K562 (cell line): ENCODE data around the gene MEPE. TPM values are rescaled to one million over a fixed set of nuclear protein-coding genes. Genes with fewer than 3 reads are reported as not detected.

Source experiments
- ADNP ChIP-seq: fragments of 200-800 bp; sonication (Bioruptor generic); IDR thresholded peaks from 2 replicates; pipeline ENCODE4 v1.6.1; 2016; ENCODE audit warnings: missing genetic modification characterization, missing compliant biosample characterization
- FOXA3 ChIP-seq, 2 experiments: fragments of 450-650 bp in 1 of 2; sonication (generic) in 1 of 2; formaldehyde crosslinking; IDR thresholded peaks in 1 of 2; conservative IDR thresholded peaks in 1 of 2; 2 replicates each; pipeline versions ENCODE4 v1.4.0 to v1.8.0; 2020 to 2022; ENCODE audit warnings: mild to moderate bottlenecking in 2 of 2, missing genetic modification reagents in 1 of 2
- FOXJ2 ChIP-seq: fragments of 200-800 bp; sonication (Bioruptor generic); IDR thresholded peaks from 2 replicates; pipeline ENCODE4 v1.6.1; 2016; ENCODE audit warnings: missing genetic modification characterization, missing compliant biosample characterization
- MIER1 ChIP-seq: fragments of 450-650 bp; IDR thresholded peaks from 2 replicates; pipeline ENCODE4 v1.6.1; 2016; ENCODE audit warnings: antibody characterized with exemption, mild to moderate bottlenecking, low read depth
- MYBL2 ChIP-seq, 2 experiments: fragments of 450-650 bp in 1 of 2; sonication (generic) in 1 of 2; formaldehyde crosslinking in 1 of 2; IDR thresholded peaks; 2 replicates each; pipeline versions ENCODE4 v1.6.1 to v1.8.1; 2017 to 2022; ENCODE audit warnings: borderline replicate concordance in 1 of 2, inconsistent platforms in 1 of 2, low read depth in 1 of 2, mild to moderate bottlenecking in 1 of 2, missing genetic modification reagents in 1 of 2, moderate library complexity in 1 of 2
- POLR2A ChIP-seq: fragments of 450-650 bp; conservative IDR thresholded peaks from 2 replicates; pipeline ENCODE4 v1.6.1; 2016
- POLR2AphosphoS2 ChIP-seq: IDR thresholded peaks from 2 replicates; pipeline ENCODE4 v1.6.1; 2012; ENCODE audit warnings: low read length, improper control_type of control experiment
- SIN3A ChIP-seq, 2 experiments: fragments of 150-350 bp in 1 of 2; IDR thresholded peaks; 2 replicates each; pipeline ENCODE4 v1.6.1; 2011 to 2016; ENCODE audit warnings: borderline replicate concordance in 2 of 2, low read depth in 2 of 2, low read length in 2 of 2, mild to moderate bottlenecking in 2 of 2, moderate library complexity in 2 of 2; ENCODE audit not compliant: control insufficient read depth in 1 of 2
- SMARCE1 ChIP-seq: fragments of 450-650 bp; IDR thresholded peaks from 2 replicates; pipeline ENCODE4 v1.7.1; 2016; ENCODE audit warnings: mild to moderate bottlenecking
- SMC3 ChIP-seq: conservative IDR thresholded peaks from 2 replicates; pipeline ENCODE4 v1.6.1; 2011; ENCODE audit warnings: low read depth, low read length, improper control_type of control experiment; ENCODE audit not compliant: insufficient read depth
- ZNF316 ChIP-seq: fragments of 450-650 bp; IDR thresholded peaks from 2 replicates; pipeline ENCODE4 v1.6.1; 2016
- ZNF778 ChIP-seq: fragments of 450-650 bp; formaldehyde crosslinking; IDR thresholded peaks from 2 replicates; pipeline ENCODE4 v1.4.0; 2020; ENCODE audit warnings: mild to moderate bottlenecking, moderate library complexity
- polyA plus RNA-seq, 8 experiments: library from polyadenylated mRNA; depleted of rRNA in 4 of 8; stranded (reverse) in 5 of 8; unstranded in 3 of 8; fragments of >200 nt; fragmentation: Nextera tagmentation in 2 of 8; fragmentation: Illumina TruSeq in 1 of 8; extraction: Ambion mirVana in 2 of 8; extraction: Trizol in 1 of 8; gene quantifications; 2 replicates each; pipeline versions ENCODE4 v1.2.1 to v1.2.3, GENCODE V29; 2011 to 2014; ENCODE audit warnings: inconsistent platforms in 1 of 8, missing spikeins in 1 of 8
- total RNA-seq, 7 experiments: library from RNA; depleted of rRNA in 6 of 7; stranded (reverse); fragments of >200 nt in 6 of 7; fragmentation: Illumina TruSeq in 2 of 7; extraction: Trizol in 2 of 7; gene quantifications; 2 replicates each; pipeline versions ENCODE4 v1.2.1 to v1.2.3, GENCODE V29; 2011 to 2021; ENCODE audit warnings: low replicate concordance in 1 of 7
- TF ChIP-seq, protein P1 (sequence below), 2 experiments: fragments of 450-650 bp; formaldehyde crosslinking in 1 of 2; IDR thresholded peaks; 2 replicates each; pipeline versions ENCODE4 v1.4.0 to v1.6.1; 2014 to 2020; ENCODE audit warnings: mild to moderate bottlenecking in 2 of 2, borderline replicate concordance in 1 of 2, low read depth in 1 of 2
- TF ChIP-seq, protein P2 (sequence below): fragments of 450-650 bp; IDR thresholded peaks from 2 replicates; pipeline ENCODE4 v1.6.1; 2018; ENCODE audit warnings: mild to moderate bottlenecking, low read depth; ENCODE audit not compliant: partially characterized antibody
- TF ChIP-seq, protein P3 (sequence below): fragments of 450-650 bp; conservative IDR thresholded peaks from 2 replicates; pipeline ENCODE4 v1.6.1; 2016; ENCODE audit warnings: missing genetic modification characterization, low read depth, mild to moderate bottlenecking, control low read depth, missing compliant biosample characterization

The MEPE gene
- total and polyA plus RNA-seq, 9 of the 15 experiments (the other 6 are each of a cell fraction or from before 2014, with no cell fraction given): not detected

DNA sequence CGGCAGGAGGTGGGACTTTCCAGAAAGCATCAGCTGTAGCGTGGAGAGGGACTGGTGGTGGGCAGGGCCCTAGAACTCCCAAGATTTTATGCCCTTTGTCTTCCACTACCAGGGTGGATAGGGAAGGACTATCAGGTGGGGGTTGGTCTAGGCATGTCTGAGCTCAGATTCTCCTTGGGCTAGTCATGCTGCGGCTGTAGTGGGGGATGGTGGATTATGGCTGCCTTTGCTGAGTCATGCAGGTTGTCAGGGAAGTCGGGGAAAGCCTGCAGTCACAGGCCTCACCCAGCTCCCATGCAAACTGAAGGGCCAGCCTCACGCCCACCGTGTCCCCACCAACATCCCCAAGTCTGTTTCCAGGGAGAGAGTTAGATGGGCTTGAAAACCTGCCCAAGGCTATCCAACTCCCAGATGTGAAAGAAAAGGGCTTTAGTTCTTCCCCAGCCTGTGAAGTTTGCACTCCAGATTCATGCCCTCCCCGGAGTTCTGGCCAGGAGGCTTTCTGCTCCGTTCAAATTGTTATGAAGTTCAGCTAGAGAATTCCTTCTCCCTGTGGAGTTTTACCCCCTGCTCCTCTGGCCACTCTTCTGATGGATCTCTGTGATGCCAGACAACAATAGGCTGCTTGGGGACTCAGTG is 13.4 kb upstream of the MEPE start (continued):
- TF ChIP-seq MYBL2 (IDR thresholded peaks at IDR 0.05; ENCODE audit: low read depth): no peak
- TF ChIP-seq MYBL2 (CRISPR knock-in tag; IDR thresholded peaks at IDR 0.05; ENCODE audit: borderline replicate concordance): no peak
- TF ChIP-seq SMARCE1: no peak
- TF ChIP-seq FOXJ2: no peak
- TF ChIP-seq, protein P1, sequence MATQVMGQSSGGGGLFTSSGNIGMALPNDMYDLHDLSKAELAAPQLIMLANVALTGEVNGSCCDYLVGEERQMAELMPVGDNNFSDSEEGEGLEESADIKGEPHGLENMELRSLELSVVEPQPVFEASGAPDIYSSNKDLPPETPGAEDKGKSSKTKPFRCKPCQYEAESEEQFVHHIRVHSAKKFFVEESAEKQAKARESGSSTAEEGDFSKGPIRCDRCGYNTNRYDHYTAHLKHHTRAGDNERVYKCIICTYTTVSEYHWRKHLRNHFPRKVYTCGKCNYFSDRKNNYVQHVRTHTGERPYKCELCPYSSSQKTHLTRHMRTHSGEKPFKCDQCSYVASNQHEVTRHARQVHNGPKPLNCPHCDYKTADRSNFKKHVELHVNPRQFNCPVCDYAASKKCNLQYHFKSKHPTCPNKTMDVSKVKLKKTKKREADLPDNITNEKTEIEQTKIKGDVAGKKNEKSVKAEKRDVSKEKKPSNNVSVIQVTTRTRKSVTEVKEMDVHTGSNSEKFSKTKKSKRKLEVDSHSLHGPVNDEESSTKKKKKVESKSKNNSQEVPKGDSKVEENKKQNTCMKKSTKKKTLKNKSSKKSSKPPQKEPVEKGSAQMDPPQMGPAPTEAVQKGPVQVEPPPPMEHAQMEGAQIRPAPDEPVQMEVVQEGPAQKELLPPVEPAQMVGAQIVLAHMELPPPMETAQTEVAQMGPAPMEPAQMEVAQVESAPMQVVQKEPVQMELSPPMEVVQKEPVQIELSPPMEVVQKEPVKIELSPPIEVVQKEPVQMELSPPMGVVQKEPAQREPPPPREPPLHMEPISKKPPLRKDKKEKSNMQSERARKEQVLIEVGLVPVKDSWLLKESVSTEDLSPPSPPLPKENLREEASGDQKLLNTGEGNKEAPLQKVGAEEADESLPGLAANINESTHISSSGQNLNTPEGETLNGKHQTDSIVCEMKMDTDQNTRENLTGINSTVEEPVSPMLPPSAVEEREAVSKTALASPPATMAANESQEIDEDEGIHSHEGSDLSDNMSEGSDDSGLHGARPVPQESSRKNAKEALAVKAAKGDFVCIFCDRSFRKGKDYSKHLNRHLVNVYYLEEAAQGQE (IDR thresholded peaks at IDR 0.05; ENCODE audit: borderline replicate concordance): no peak
- TF ChIP-seq, protein P1 (CRISPR knock-in tag; IDR thresholded peaks at IDR 0.05; ENCODE audit: low read depth): no peak
- TF ChIP-seq, protein P2, sequence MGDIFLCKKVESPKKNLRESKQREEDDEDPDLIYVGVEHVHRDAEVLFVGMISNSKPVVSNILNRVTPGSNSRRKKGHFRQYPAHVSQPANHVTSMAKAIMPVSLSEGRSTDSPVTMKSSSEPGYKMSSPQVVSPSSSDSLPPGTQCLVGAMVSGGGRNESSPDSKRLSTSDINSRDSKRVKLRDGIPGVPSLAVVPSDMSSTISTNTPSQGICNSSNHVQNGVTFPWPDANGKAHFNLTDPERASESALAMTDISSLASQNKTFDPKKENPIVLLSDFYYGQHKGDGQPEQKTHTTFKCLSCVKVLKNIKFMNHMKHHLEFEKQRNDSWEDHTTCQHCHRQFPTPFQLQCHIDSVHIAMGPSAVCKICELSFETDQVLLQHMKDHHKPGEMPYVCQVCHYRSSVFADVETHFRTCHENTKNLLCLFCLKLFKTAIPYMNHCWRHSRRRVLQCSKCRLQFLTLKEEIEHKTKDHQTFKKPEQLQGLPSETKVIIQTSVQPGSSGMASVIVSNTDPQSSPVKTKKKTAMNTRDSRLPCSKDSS: no peak
- no peak for TF ChIP-seq ADNP (tag)
- TF ChIP-seq ZNF316: peak; percentile 93
- no peak for TF ChIP-seq POLR2AphosphoS2
- TF ChIP-seq SMC3: no peak
- TF ChIP-seq SIN3A (IDR thresholded peaks at IDR 0.05; ENCODE audit: borderline replicate concordance in 2 of 2, control insufficient read depth in 1 of 2, low read depth in 2 of 2, low read length in 2 of 2): no peak
- TF ChIP-seq ZNF778 (CRISPR knock-in tag): no peak
- TF ChIP-seq FOXA3 (CRISPR knock-in tag; conservative IDR thresholded peaks at IDR 0.05 in 1 of 2, IDR thresholded peaks at IDR 0.05 in 1 of 2): no peak
- no peak for TF ChIP-seq POLR2A
- TF ChIP-seq MIER1: no peak
- TF ChIP-seq, protein P3, sequence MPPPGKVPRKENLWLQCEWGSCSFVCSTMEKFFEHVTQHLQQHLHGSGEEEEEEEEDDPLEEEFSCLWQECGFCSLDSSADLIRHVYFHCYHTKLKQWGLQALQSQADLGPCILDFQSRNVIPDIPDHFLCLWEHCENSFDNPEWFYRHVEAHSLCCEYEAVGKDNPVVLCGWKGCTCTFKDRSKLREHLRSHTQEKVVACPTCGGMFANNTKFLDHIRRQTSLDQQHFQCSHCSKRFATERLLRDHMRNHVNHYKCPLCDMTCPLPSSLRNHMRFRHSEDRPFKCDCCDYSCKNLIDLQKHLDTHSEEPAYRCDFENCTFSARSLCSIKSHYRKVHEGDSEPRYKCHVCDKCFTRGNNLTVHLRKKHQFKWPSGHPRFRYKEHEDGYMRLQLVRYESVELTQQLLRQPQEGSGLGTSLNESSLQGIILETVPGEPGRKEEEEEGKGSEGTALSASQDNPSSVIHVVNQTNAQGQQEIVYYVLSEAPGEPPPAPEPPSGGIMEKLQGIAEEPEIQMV (tag): no peak
